Lung (tissue), 12 donors: ENCODE results near the gene CENPA. TPM values are rescaled to one million over a fixed set of nuclear protein-coding genes. Genes with fewer than 3 reads are reported as not detected.

ENCODE experiments used
- ATAC-seq: fragments of 200-7000 bp; cut with Tn5 transposase; one replicate; pipeline ENCODE4 v1.9.1; 2020; ENCODE audit warnings: moderate number of reproducible peaks; ENCODE audit not compliant: insufficient read depth, low FRiP score
- DNase-seq, 3 donors: peaks; one replicate each; pipeline ENCODE4 v3.0.0-alpha.2; 2013 to 2017
- H3K27ac ChIP-seq, 2 donors: one replicate each; pipeline ENCODE4 v1.5.1; 2013; ENCODE audit warnings: mild to moderate bottlenecking in 2 of 2, moderate library complexity in 2 of 2, control low read depth in 1 of 2, inconsistent platforms in 1 of 2, low read depth in 1 of 2, low read length in 1 of 2
- H3K27me3 ChIP-seq, 3 donors: one replicate each; pipeline ENCODE4 v1.5.1; 2013; ENCODE audit warnings: low read length in 2 of 3; ENCODE audit not compliant: control insufficient read depth in 3 of 3, insufficient read depth in 3 of 3
- H3K36me3 ChIP-seq, 4 donors: one replicate each; pipeline ENCODE4 v1.5.1; 2013; ENCODE audit warnings: low read length in 4 of 4, mild to moderate bottlenecking in 1 of 4, moderate library complexity in 1 of 4; ENCODE audit not compliant: control insufficient read depth in 4 of 4, insufficient read depth in 4 of 4
- H3K4me1 ChIP-seq, 5 donors: one replicate each; pipeline ENCODE4 v1.5.1; 2013; ENCODE audit warnings: low read length in 5 of 5, mild to moderate bottlenecking in 2 of 5, moderate library complexity in 1 of 5; ENCODE audit not compliant: control insufficient read depth in 5 of 5, insufficient read depth in 5 of 5
- H3K4me3 ChIP-seq: one replicate; pipeline ENCODE4 v1.5.1; 2013; ENCODE audit warnings: mild to moderate bottlenecking, control low read depth, moderate library complexity
- H3K9ac ChIP-seq, 2 donors: one replicate each; pipeline ENCODE4 v1.5.1; 2013; ENCODE audit warnings: low read length in 2 of 2, control low read depth in 1 of 2; ENCODE audit not compliant: insufficient read depth in 1 of 2
- H3K9me3 ChIP-seq, 4 donors: one replicate each; pipeline ENCODE4 v1.5.1; 2013; ENCODE audit warnings: low read length in 3 of 4, mild to moderate bottlenecking in 1 of 4, moderate library complexity in 1 of 4; ENCODE audit not compliant: control insufficient read depth in 4 of 4, insufficient read depth in 3 of 4
- CTCF ChIP-seq: IDR thresholded peaks from 2 replicates; pipeline ENCODE4 v1.5.1; 2012; ENCODE audit warnings: mild to moderate bottlenecking; ENCODE audit errors: control extremely low read depth, extremely low read depth
- WGBS, 2 donors: extraction: QIAGEN DNeasy Blood & Tissue Kit; methylation state at CpG; one replicate each; pipeline ENCODE4 v1.1.7; 2013; 5-methylcytosine and 5-hydroxymethylcytosine counted together
- polyA plus RNA-seq, 2 donors: library from polyadenylated mRNA; stranded (reverse); fragments of 200-250 nt; gene quantifications; one replicate each; pipeline ENCODE4 v1.2.1, GENCODE V29; 2013
- total RNA-seq, 2 donors: library from RNA; depleted of rRNA in 1 of 2; stranded (reverse); fragments of >200 nt in 1 of 2; gene quantifications; one replicate each; pipeline ENCODE4 v1.2.1, GENCODE V29; 2014 to 2021
- donor health status: control.
- donor health status: control.
- donor health status: Bipolar disorder and iron deficiency.
- donor health status: healthy.
- donor health status: DM: yes; HTN: yes; CAD: no.

The CENPA gene
- total and polyA plus RNA-seq, 4 donors = 0.71 to 1.5 (median 0.95) TPM

- ATAC-seq (no peak), DNase-seq (no peak)
- no peak overlapping the region for H3K4me3 ChIP-seq
- H3K9ac ChIP-seq = no peak overlapping the region
- TF ChIP-seq CTCF = no peak
- H3K4me1 ChIP-seq = peaks cover 0 to 8% (median 4%) of the 10 kb centered on the region in 5 donors
- WGBS, 2 donors = 48 to 59% methylated on average over 5 of the region's 5 CpGs
- H3K27ac ChIP-seq = no peak overlapping the region
- H3K27me3 ChIP-seq = no peaks in the 10 kb centered on the region
- no peaks in the 10 kb centered on the region for H3K9me3 ChIP-seq
- H3K36me3 ChIP-seq = no peaks in the 10 kb centered on the region
Measured at GRCh38 chr2:26756337-26756736, 29.5 kb upstream of the CENPA start.

DNA sequence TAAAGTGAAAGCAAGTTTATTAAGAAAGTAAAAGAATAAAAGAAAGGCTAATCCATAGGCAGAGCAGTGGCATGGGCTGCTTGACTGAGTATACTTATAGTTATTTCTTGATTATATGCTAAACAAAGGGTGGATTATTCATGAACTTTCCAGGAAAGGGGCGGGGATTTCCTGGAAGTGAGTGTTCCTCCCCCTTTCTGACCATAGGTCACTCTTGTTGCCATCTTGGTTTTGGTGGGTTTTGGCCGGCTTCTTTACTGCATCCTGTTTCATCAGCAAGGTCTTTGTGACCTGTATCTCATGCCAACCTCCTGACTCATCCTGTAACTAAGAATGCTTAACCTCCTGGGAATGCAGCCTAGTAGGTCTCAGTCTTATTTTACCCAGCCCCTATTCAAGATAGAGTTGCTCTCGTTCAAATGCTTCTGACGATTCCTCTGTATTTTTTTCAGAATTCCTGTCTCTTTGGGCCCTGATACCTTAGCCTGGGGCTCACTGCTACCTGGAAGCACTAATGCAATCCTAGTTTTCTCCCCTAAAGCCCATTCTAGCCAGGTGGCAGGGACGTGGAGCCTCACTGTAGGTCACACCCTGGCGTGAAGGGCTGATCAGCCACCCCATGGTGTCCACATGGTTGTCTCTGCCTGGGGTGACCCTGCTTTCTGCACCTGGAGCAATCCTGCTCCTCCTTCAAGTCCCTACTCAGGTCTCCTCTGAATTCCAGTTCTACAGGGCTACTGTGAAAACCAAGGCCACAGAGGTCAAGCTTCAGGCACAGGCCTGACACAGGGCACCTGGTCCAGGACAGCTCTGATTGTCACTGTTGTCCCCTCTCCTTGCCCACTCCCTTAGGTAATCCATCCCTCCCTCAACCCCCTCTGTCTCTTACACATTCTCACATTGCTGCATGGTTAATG is 27.7 kb upstream of the CENPA start:
- Histone ChIP-seq H3K9ac (no peak overlapping the region), H3K4me3 (no peak overlapping the region), H3K4me1 (peaks cover 0 to 8% (median 4%) of the 10 kb centered on the region in 5 donors), H3K27ac (peak overlapping the region; percentile 33 to 86), H3K36me3 (no peaks in the 10 kb centered on the region), H3K27me3 (no peaks in the 10 kb centered on the region), H3K9me3 (no peaks in the 10 kb centered on the region)
- no peak for TF ChIP-seq CTCF
- peak; percentile 38 for ATAC-seq
- DNase-seq = peak in 2 of 3 donors; percentile 33 to 34
- WGBS, 2 donors = 62 to 81% methylated on average over 6 of the region's 6 CpGs

- H3K27ac ChIP-seq = peak overlapping the region; percentile 14 to 86
- H3K27me3 ChIP-seq = no peaks in the 10 kb centered on the region
- H3K4me3 ChIP-seq = no peak overlapping the region
- no peaks in the 10 kb centered on the region for H3K9me3 ChIP-seq
- peaks cover 0 to 9% (median 5%) of the 10 kb centered on the region in 5 donors for H3K4me1 ChIP-seq
- ATAC-seq (no peak), DNase-seq (no peak)
- no peak overlapping the region for H3K9ac ChIP-seq
- WGBS, 2 donors = 83 to 89% methylated on average over 7 of the region's 7 CpGs
- TF ChIP-seq CTCF = no peak
- H3K36me3 ChIP-seq = no peaks in the 10 kb centered on the region
Measured at GRCh38 chr2:26758790-26759321, 27.0 kb upstream of the CENPA start.
